OCI-LY7 (cell line): Measurements from ENCODE around the gene HAVCR2. TPM values are rescaled to one million over a fixed set of nuclear protein-coding genes. Genes with fewer than 3 reads are reported as not detected.
A peak's percentile ranks its signal among the peaks of the same experiment; 100 is the strongest.

Experiments used
- BruUV-seq: library from RNA; stranded (reverse); fragments of 400-500 nt; replicated peaks from 2 replicates; lab custom pipeline; 2021; lab: Mats Ljungman, UMichigan
- CTCF ChIA-PET: fragments of 300-600 bp; sonication (Branson Sonifier 250); formaldehyde crosslinking; loops from one replicate; lab custom pipeline; 2022; ENCODE audit warnings: antibody characterized with exemption; ENCODE audit not compliant: unreplicated experiment; lab: Charles Lee
- POLR2A ChIA-PET: fragments of 300-600 bp; sonication (Branson Sonifier 250); formaldehyde crosslinking; loops from one replicate; lab custom pipeline; 2022; ENCODE audit warnings: antibody characterized with exemption; lab: Charles Lee
- DNase-seq: peaks from one replicate; pipeline ENCODE4 v3.0.0-alpha.2; 2015; ENCODE audit warnings: low spot score
- H2AFZ ChIP-seq: fragments of 200-600 bp; sonication (generic), shearing (Covaris generic); 2 replicates; pipeline ENCODE4 v1.6.1; 2014; ENCODE audit warnings: mild to moderate bottlenecking, antibody characterized with exemption, low read length, moderate library complexity
- H3K27ac ChIP-seq: fragments of 200-600 bp; sonication (generic); 2 replicates; pipeline ENCODE4 v1.5.1; 2014; ENCODE audit warnings: mixed run types, low read depth, mild to moderate bottlenecking, moderate library complexity, low read length, inconsistent platforms; ENCODE audit not compliant: poor library complexity, severe bottlenecking
- H3K36me3 ChIP-seq: fragments of 200-600 bp; sonication (generic); 2 replicates; pipeline ENCODE4 v1.6.1; 2014; ENCODE audit warnings: mild to moderate bottlenecking, antibody characterized with exemption, low read length, moderate library complexity, mixed read lengths; ENCODE audit not compliant: insufficient read depth
- H3K4me1 ChIP-seq: fragments of 200-600 bp; sonication (generic); 2 replicates; pipeline ENCODE4 v1.5.1; 2014; ENCODE audit warnings: mild to moderate bottlenecking, low read length; ENCODE audit not compliant: insufficient read depth, poor library complexity, severe bottlenecking
- H3K4me2 ChIP-seq: fragments of 200-600 bp; sonication (generic); 2 replicates; pipeline ENCODE4 v1.6.1; 2014; ENCODE audit warnings: mild to moderate bottlenecking, low read length
- H3K4me3 ChIP-seq: fragments of 200-600 bp; sonication (generic); 2 replicates; pipeline ENCODE4 v1.5.1; 2014; ENCODE audit warnings: mild to moderate bottlenecking, low read depth, low read length; ENCODE audit not compliant: poor library complexity, severe bottlenecking
- H3K79me2 ChIP-seq: fragments of 200-600 bp; sonication (generic); 2 replicates; pipeline ENCODE4 v1.6.1; 2016; ENCODE audit warnings: low read depth, mild to moderate bottlenecking, low read length, moderate library complexity, mixed read lengths; ENCODE audit not compliant: insufficient read depth
- H3K9me2 ChIP-seq: fragments of 200-600 bp; sonication (generic); 2 replicates; pipeline ENCODE4 v1.6.1; 2016; ENCODE audit warnings: mild to moderate bottlenecking, low read length, mixed read lengths; ENCODE audit not compliant: insufficient read depth
- H3K9me3 ChIP-seq: fragments of 200-600 bp; sonication (generic); 2 replicates; pipeline ENCODE4 v1.6.1; 2014; ENCODE audit warnings: mild to moderate bottlenecking, mixed run types, low read length, mixed read lengths
- H4K20me1 ChIP-seq: fragments of 200-600 bp; sonication (generic); 2 replicates; pipeline ENCODE4 v1.6.1; 2014; ENCODE audit warnings: mild to moderate bottlenecking, antibody characterized with exemption, low read length, moderate library complexity, mixed read lengths; ENCODE audit not compliant: insufficient read depth
- CTCF ChIP-seq: fragments of 200-600 bp; sonication (generic); conservative IDR thresholded peaks from 2 replicates; pipeline ENCODE4 v1.5.1; 2014; ENCODE audit warnings: mild to moderate bottlenecking, antibody characterized with exemption, low read length, moderate library complexity, mixed read lengths
- EZH2phosphoT487 ChIP-seq: fragments of 200-600 bp; sonication (generic); IDR thresholded peaks from 2 replicates; pipeline ENCODE4 v1.6.1; 2018; ENCODE audit warnings: low read depth, borderline replicate concordance, mild to moderate bottlenecking, mixed run types, antibody characterized with exemption, low read length, moderate library complexity, mixed read lengths
- intact Hi-C: fragments of 100-400 bp; cut with micrococcal nuclease; formaldehyde crosslinking; loops from one replicate; pipeline ENCODE4 v1.10.0; 2022; ENCODE audit not compliant: unreplicated experiment
- total RNA-seq, 2 experiments: library from RNA; depleted of rRNA in 1 of 2; stranded (reverse); fragments of >200 nt in 1 of 2; shearing (Covaris generic) in 1 of 2; gene quantifications; 2 replicates each; pipeline ENCODE4 v1.2.3, GENCODE V29; 2014 to 2022

HAVCR2 gene
- total RNA-seq, 2 experiments from 2014 or later: 4.2 to 4.4 TPM

GRCh38 chr5:157072508-157072907 is 36.3 kb downstream of the HAVCR2 start:
- Histone ChIP-seq H3K79me2 (no peaks in the 10 kb centered on the region), H4K20me1 (no peaks in the 10 kb centered on the region), H3K9me2 (no peaks in the 10 kb centered on the region), H3K27ac (no peak overlapping the region), H2AFZ (no peak overlapping the region), H3K9me3 (no peaks in the 10 kb centered on the region), H3K4me1 (no peaks in the 10 kb centered on the region), H3K4me3 (no peak overlapping the region), H3K4me2 (no peak overlapping the region), H3K36me3 (no peaks in the 10 kb centered on the region)
- intact Hi-C loops: no loop called here
- ChIA-PET POLR2A (no interaction called here), CTCF (no interaction called here)
- no peak for DNase-seq
- no peak for TF ChIP-seq CTCF
- TF ChIP-seq EZH2phosphoT487: no peak
- BruUV-seq: no TSS peak

- no peak for TF ChIP-seq EZH2phosphoT487
- TF ChIP-seq CTCF: peak; percentile 55
- ChIA-PET CTCF (no interaction called here), POLR2A (no interaction called here)
- intact Hi-C loops: no loop called here
- Histone ChIP-seq H3K36me3 (no peaks in the 10 kb centered on the region), H3K4me3 (no peak overlapping the region), H3K4me2 (no peak overlapping the region), H3K4me1 (peaks cover 13% of the 10 kb centered on the region), H3K9me2 (no peaks in the 10 kb centered on the region), H2AFZ (no peak overlapping the region), H3K79me2 (no peaks in the 10 kb centered on the region), H3K9me3 (no peaks in the 10 kb centered on the region), H4K20me1 (no peaks in the 10 kb centered on the region), H3K27ac (no peak overlapping the region)
- no TSS peak for BruUV-seq
- DNase-seq: no peak
These were observed 38.9 kb downstream of the HAVCR2 start for GRCh38 chr5:157069949-157070348.

DNA sequence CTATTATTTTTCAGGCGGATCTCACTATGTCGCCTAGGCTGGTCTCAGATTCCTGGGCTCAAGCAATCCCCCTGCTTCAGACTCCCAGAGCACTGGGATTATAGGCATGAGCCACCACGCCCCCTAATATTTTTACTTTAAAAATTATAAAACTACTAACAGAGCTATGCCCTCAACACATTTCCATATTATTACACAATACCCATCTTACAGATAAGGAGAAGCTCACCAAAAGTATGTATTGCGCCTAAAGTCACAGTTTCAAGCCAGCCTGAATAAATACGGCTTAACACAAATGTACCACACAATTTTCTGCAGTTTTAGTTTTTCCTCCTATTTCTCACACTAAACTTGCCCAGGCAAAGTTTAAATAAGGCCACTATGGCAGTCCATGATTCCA is 40.1 kb downstream of the HAVCR2 start:
- no peaks in the 10 kb centered on the region for H4K20me1 ChIP-seq
- TF ChIP-seq CTCF (no peak), EZH2phosphoT487 (no peak)
- no peak overlapping the region for H3K27ac ChIP-seq
- no peak overlapping the region for H3K4me3 ChIP-seq
- H3K9me2 ChIP-seq: no peaks in the 10 kb centered on the region
- BruUV-seq: no TSS peak
- intact Hi-C loops: no loop called here
- H3K9me3 ChIP-seq: no peaks in the 10 kb centered on the region
- DNase-seq: no peak
- H3K4me1 ChIP-seq: peaks cover 13% of the 10 kb centered on the region
- no peak overlapping the region for H3K4me2 ChIP-seq
- H2AFZ ChIP-seq: no peak overlapping the region
- H3K36me3 ChIP-seq: no peaks in the 10 kb centered on the region
- ChIA-PET CTCF (no interaction called here), POLR2A (interaction anchor here (0.6 to 1.0 kb wide), 3 partner anchors 23 to 335 kb away, joined by 3 read pairs; partner anchors contain the start of gene MED7)
- H3K79me2 ChIP-seq: no peaks in the 10 kb centered on the region
